ENCODE measurements around the gene DHRS3.

The DHRS3 gene

GRCh38 chr1:12637693-12638092, 19.7 kb upstream of the DHRS3 start:
- DNase-seq (ENCODE audit: low spot score) = no peak

- peak; percentile 54 for DNase-seq (ENCODE audit: low spot score)
Observed at GRCh38 chr1:12636098-12636950, 18.3 kb upstream of the DHRS3 start.

- DNase-seq (ENCODE audit: low spot score) = no peak
Observed at GRCh38 chr1:12634696-12635202, 16.7 kb upstream of the DHRS3 start.

GRCh38 chr1:12634156-12634555, 16.1 kb upstream of the DHRS3 start:
- no peak for DNase-seq (ENCODE audit: low spot score)

- DNase-seq (ENCODE audit: low spot score) = no peak
Observed at GRCh38 chr1:12631571-12631970, 13.6 kb upstream of the DHRS3 start.

- DNase-seq (ENCODE audit: low spot score) = no peak
Observed at GRCh38 chr1:12630946-12631530, 13.0 kb upstream of the DHRS3 start.

GRCh38 chr1:12629985-12630760, 12.2 kb upstream of the DHRS3 start:
- DNase-seq (ENCODE audit: low spot score) = no peak

GRCh38 chr1:12629511-12629956, 11.5 kb upstream of the DHRS3 start:
- peak; percentile 55 for DNase-seq (ENCODE audit: low spot score)

- no peak for DNase-seq (ENCODE audit: low spot score)
Observed at GRCh38 chr1:12627296-12627695, 9.3 kb upstream of the DHRS3 start.

- no peak for DNase-seq (ENCODE audit: low spot score)
Observed at GRCh38 chr1:12626888-12627287, 8.9 kb upstream of the DHRS3 start.

GRCh38 chr1:12625276-12625675, 7.3 kb upstream of the DHRS3 start:
- no peak for DNase-seq (ENCODE audit: low spot score)

- DNase-seq (ENCODE audit: low spot score) = no peak
Observed at GRCh38 chr1:12622506-12622905, 4.5 kb upstream of the DHRS3 start.

GRCh38 chr1:12621346-12622335, 3.6 kb upstream of the DHRS3 start:
- DNase-seq (ENCODE audit: low spot score) = no peak

- DNase-seq (ENCODE audit: low spot score) = no peak
Observed at GRCh38 chr1:12620931-12621330, 2.9 kb upstream of the DHRS3 start.

- DNase-seq (ENCODE audit: low spot score) = no peak
Observed at GRCh38 chr1:12620488-12620865, 2.5 kb upstream of the DHRS3 start.

GRCh38 chr1:12619792-12620487, 1.9 kb upstream of the DHRS3 start:
- DNase-seq (ENCODE audit: low spot score) = peak; percentile 78

GRCh38 chr1:12618965-12619791, 1.2 kb upstream of the DHRS3 start:
- DNase-seq (ENCODE audit: low spot score) = peak; percentile 66

- no peak for DNase-seq (ENCODE audit: low spot score)
Observed at GRCh38 chr1:12618661-12618964, 603 bp upstream of the DHRS3 start.

- no peak for DNase-seq (ENCODE audit: low spot score)
Observed at GRCh38 chr1:12617511-12617900, 504 bp downstream of the DHRS3 start.

Data from iPS-NIHi11 (cell line).